IPS-NIHi7 (cell line): ENCODE results near the gene TIMM21.

ENCODE experiments used
- DNase-seq: peaks from one replicate; pipeline ENCODE4 v3.0.0; 2012; ENCODE audit warnings: mixed read lengths; ENCODE audit errors: extremely low spot score

Gene TIMM21

GRCh38 chr18:74191577-74191976, 43.3 kb downstream of the TIMM21 start:
- DNase-seq: no peak

GRCh38 chr18:74194691-74195090, 46.4 kb downstream of the TIMM21 start:
- DNase-seq: no peak

DNA sequence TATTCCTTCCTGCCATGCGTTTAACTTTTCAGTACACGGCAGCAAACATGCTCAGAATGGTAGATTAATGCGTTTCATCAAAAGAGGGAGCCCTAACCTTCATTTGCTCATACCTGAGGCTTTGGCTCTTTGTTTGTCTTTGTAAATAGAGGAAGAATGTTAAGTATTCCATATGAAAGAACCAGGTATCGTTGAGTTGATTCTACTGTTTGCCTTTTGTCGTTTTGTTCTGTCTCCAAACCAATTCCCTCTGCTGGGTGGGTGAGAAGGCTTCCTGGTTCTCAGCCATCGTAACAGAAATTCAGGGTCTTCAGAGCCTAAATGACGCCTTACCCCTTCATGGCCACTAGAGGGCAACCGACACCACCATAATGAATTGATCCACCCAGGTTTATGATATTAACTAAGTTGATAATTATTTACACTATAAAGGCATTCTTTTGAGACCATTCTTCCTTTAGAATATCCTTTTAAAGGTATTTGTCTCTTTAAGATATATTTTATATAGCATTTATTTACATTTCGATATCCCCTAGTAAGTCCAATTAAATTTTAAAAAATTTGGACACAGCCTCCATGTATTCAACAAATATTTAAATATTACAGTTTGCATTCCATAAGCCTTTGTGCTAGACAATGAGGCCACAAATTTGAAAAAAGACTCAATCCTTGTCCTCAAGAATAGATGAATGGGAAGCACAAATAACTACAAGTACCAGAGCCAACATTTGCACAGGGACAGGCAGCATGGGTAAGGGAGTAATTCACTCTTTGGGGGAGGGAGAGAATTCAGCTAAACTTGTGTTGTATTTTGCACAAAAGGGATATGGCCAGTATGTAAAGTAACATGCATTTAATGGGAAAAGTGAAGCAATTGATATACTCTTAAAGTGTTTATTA, 48.1 kb downstream of the TIMM21 start:
- DNase-seq: peak; percentile 87

GRCh38 chr18:74197705-74198341, 49.5 kb downstream of the TIMM21 start:
- no peak for DNase-seq

DNA sequence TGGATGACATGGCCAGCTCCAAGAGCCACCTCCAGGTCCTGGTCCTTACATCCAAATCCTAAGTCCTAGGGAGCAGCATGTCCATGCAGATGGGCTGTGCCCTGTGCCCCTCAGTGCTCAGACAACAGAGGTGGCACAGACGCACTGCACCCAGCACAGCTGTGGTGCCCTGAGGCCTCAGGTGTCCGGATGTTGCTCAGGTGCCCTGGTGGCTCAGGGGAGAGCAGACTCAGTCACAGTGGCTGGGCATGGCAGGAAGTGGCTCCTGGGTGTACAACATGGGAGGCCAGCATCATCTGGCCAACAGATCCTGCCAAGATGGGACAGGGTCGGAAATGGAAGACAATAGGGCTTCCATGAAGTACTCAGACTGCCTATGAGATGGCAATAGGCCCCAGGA, 50.1 kb downstream of the TIMM21 start:
- DNase-seq: no peak

GRCh38 chr18:74200780-74201179, 52.5 kb downstream of the TIMM21 start:
- DNase-seq: no peak

GRCh38 chr18:74203811-74204210, 55.5 kb downstream of the TIMM21 start:
- no peak for DNase-seq

DNA sequence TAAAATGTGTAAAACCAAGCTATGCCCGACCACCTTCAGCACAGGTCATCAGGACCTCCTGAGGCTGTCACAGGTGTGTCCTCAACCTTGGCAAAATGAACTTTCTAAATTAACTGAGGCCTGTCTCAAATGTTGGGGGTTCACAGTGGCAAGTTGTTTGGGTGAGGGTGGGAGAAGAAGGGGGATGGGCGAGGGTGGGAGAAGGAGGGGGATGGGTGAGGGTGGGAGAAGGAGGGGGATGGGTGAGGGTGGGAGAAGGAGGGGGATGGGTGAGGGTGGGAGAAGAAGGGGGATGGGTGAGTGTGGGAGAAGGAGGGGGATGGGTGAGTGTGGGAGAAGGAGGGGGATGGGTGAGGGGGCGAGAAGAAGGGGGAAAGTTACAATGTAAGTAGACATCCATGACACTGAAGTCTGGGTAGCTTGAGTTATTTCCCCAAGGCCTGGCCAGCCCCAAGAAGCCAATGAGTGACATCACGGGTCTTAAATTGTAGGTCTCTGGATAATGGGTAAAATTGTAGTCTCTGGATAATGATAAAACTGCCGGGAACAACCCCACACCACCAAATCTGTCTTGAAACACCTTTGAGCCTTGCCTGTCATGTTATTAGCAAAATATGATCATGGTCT, 56.3 kb downstream of the TIMM21 start:
- DNase-seq: no peak
